ENCODE results near the gene IFT81. TPM values are rescaled to one million over a fixed set of nuclear protein-coding genes. Genes with fewer than 3 reads are reported as not detected.

IFT81 gene
- total and polyA plus RNA-seq, 2 of the 13 experiments (the other 11 are each of a cell fraction or from before 2014, with no cell fraction given): 4.2 to 13.0 TPM

GRCh38 chr12:110111476-110112334, 12.5 kb upstream of the IFT81 start (continued):
- no peak for TF ChIP-seq FOXO4 (CRISPR knock-in tag; conservative IDR thresholded peaks at IDR 0.05)
- TF ChIP-seq NBN (conservative IDR thresholded peaks at IDR 0.05): no peak
- TF ChIP-seq ZNF639 (CRISPR knock-in tag; conservative IDR thresholded peaks at IDR 0.05): no peak
- TF ChIP-seq ZZZ3 (CRISPR knock-in tag; IDR thresholded peaks at IDR 0.05; ENCODE audit: borderline replicate concordance): no peak
- no peak for TF ChIP-seq PAX8 (CRISPR knock-in tag; IDR thresholded peaks at IDR 0.05; ENCODE audit: borderline replicate concordance)
- TF ChIP-seq ZNF292 (CRISPR knock-in tag; IDR thresholded peaks at IDR 0.05; ENCODE audit: borderline replicate concordance, low read depth): 0 out of 2 replicates have a peak, but pooled peaks have one; percentile 29
- TF ChIP-seq NFAT5 (CRISPR knock-in tag; IDR thresholded peaks at IDR 0.05): no peak
- TF ChIP-seq RAD21 (CRISPR knock-in tag; IDR thresholded peaks at IDR 0.05): no peak; the same call in 1 of the 2 replicates
- TF ChIP-seq ZFYVE20 (CRISPR knock-in tag; IDR thresholded peaks at IDR 0.05; ENCODE audit: borderline replicate concordance, low read depth): no peak
- TF ChIP-seq CEBPG (CRISPR knock-in tag; IDR thresholded peaks at IDR 0.05): no peak
- TF ChIP-seq ZNF17 (CRISPR knock-in tag; IDR thresholded peaks at IDR 0.05): no peak
- no peak for TF ChIP-seq AHR (CRISPR knock-in tag; IDR thresholded peaks at IDR 0.05)
- TF ChIP-seq ZFY (CRISPR knock-in tag; IDR thresholded peaks at IDR 0.05): no peak
- 0 out of 2 replicates have a peak, but pooled peaks have one; percentile 27 for TF ChIP-seq MIER2 (CRISPR knock-in tag; IDR thresholded peaks at IDR 0.05)
- no peak for TF ChIP-seq ARHGAP35 (CRISPR knock-in tag; IDR thresholded peaks at IDR 0.05; ENCODE audit: borderline replicate concordance)
- no peak for TF ChIP-seq ZNF331 (CRISPR knock-in tag; IDR thresholded peaks at IDR 0.05)
- TF ChIP-seq NFYC (CRISPR knock-in tag; IDR thresholded peaks at IDR 0.05): no peak
- TF ChIP-seq ZNF367 (CRISPR knock-in tag; IDR thresholded peaks at IDR 0.05; ENCODE audit: borderline replicate concordance): no peak
- no peak for TF ChIP-seq ZNF678 (CRISPR knock-in tag; IDR thresholded peaks at IDR 0.05)
- TF ChIP-seq KAT8 (CRISPR knock-in tag; IDR thresholded peaks at IDR 0.05): no peak; the same call in none of the 2 replicates
- no peak for TF ChIP-seq ATRX (CRISPR knock-in tag; IDR thresholded peaks at IDR 0.05; ENCODE audit: borderline replicate concordance)
- TF ChIP-seq KMT2B (CRISPR knock-in tag; IDR thresholded peaks at IDR 0.05): no peak
- no peak for TF ChIP-seq AGO1 (IDR thresholded peaks at IDR 0.05; ENCODE audit: low read depth, low read length, poor library complexity, severe bottlenecking)
- no peak for TF ChIP-seq BORCS8-MEF2B (CRISPR knock-in tag; IDR thresholded peaks at IDR 0.05)

Measured in HepG2 (cell line).